B cell (primary cell): ENCODE results near the gene CWC27.

Experiments used
- EZH2 ChIP-seq: IDR thresholded peaks from 2 replicates; pipeline ENCODE4 v1.6.1; 2012; ENCODE audit warnings: borderline replicate concordance, low read depth, mild to moderate bottlenecking, moderate library complexity, low read length; ENCODE audit not compliant: insufficient read depth, poor library complexity, severe bottlenecking
- TF ChIP-seq, protein P1 (sequence below): fragments of 200-600 bp; IDR thresholded peaks from one replicate; pipeline ENCODE4 v1.8.0; 2022; ENCODE audit warnings: antibody characterized with exemption, mild to moderate bottlenecking

DNA sequence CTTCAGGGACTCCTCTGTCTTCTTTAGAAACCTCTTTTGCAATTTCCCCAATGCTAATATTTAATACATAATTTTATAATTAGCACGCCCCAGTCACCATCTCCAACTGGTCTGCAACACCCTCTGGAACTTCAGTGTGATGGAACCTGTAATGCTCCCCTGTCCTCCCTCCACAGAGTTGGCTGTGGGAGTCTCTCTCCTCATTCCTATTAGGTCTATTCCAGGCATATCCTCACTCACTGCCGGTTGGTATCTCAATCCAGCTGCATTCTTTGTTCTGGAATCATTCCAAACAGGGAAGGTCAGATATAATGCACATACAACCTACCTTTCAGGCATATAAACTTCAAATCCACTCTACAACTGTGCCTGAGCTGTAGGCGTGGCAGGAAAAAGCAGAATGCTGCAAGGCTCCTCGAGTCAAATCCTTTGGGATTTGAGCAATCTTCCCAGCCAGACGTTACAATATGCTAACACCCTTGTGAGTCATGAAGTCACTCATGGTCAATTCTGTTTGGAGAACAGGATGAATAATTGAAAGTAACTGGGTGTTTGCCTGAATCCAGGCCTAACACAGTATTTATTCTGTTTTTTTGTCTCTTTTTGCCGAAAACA lies 293.8 kb downstream of the CWC27 start:
- TF ChIP-seq, protein P1, sequence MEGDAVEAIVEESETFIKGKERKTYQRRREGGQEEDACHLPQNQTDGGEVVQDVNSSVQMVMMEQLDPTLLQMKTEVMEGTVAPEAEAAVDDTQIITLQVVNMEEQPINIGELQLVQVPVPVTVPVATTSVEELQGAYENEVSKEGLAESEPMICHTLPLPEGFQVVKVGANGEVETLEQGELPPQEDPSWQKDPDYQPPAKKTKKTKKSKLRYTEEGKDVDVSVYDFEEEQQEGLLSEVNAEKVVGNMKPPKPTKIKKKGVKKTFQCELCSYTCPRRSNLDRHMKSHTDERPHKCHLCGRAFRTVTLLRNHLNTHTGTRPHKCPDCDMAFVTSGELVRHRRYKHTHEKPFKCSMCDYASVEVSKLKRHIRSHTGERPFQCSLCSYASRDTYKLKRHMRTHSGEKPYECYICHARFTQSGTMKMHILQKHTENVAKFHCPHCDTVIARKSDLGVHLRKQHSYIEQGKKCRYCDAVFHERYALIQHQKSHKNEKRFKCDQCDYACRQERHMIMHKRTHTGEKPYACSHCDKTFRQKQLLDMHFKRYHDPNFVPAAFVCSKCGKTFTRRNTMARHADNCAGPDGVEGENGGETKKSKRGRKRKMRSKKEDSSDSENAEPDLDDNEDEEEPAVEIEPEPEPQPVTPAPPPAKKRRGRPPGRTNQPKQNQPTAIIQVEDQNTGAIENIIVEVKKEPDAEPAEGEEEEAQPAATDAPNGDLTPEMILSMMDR, result no peak
- no peak for TF ChIP-seq EZH2
